ENCODE results near the gene YIPF2.

The YIPF2 gene

GRCh38 chr19:10916602-10917001, 11.8 kb downstream of the YIPF2 start:
- DNase-seq (ENCODE audit: low read depth in 1 of 2, low spot score in 1 of 2): no peak
- no peak overlapping the region for H3K4me3 ChIP-seq (replicated peaks; ENCODE audit: insufficient read depth, low read length)
- H3K27ac ChIP-seq (replicated peaks): no peak overlapping the region
- no peak for TF ChIP-seq GABPA (IDR thresholded peaks at IDR 0.05; ENCODE audit: low read depth)
- no peak for TF ChIP-seq SPI1 (IDR thresholded peaks at IDR 0.05; ENCODE audit: borderline replicate concordance, low read depth)
- no peak for TF ChIP-seq POLR2AphosphoS5 (IDR thresholded peaks at IDR 0.05; ENCODE audit: low read depth)
- TF ChIP-seq CTCF (IDR thresholded peaks at IDR 0.05; ENCODE audit: insufficient read depth, low read length): no peak
- TF ChIP-seq, protein P1, sequence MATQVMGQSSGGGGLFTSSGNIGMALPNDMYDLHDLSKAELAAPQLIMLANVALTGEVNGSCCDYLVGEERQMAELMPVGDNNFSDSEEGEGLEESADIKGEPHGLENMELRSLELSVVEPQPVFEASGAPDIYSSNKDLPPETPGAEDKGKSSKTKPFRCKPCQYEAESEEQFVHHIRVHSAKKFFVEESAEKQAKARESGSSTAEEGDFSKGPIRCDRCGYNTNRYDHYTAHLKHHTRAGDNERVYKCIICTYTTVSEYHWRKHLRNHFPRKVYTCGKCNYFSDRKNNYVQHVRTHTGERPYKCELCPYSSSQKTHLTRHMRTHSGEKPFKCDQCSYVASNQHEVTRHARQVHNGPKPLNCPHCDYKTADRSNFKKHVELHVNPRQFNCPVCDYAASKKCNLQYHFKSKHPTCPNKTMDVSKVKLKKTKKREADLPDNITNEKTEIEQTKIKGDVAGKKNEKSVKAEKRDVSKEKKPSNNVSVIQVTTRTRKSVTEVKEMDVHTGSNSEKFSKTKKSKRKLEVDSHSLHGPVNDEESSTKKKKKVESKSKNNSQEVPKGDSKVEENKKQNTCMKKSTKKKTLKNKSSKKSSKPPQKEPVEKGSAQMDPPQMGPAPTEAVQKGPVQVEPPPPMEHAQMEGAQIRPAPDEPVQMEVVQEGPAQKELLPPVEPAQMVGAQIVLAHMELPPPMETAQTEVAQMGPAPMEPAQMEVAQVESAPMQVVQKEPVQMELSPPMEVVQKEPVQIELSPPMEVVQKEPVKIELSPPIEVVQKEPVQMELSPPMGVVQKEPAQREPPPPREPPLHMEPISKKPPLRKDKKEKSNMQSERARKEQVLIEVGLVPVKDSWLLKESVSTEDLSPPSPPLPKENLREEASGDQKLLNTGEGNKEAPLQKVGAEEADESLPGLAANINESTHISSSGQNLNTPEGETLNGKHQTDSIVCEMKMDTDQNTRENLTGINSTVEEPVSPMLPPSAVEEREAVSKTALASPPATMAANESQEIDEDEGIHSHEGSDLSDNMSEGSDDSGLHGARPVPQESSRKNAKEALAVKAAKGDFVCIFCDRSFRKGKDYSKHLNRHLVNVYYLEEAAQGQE (IDR thresholded peaks at IDR 0.05; ENCODE audit: insufficient replicate concordance, low read depth): no peak
- no peaks in the 10 kb centered on the region for H3K27me3 ChIP-seq (ENCODE audit: insufficient read depth, poor library complexity, severe bottlenecking)

GRCh38 chr19:10915130-10916091, 13.0 kb downstream of the YIPF2 start:
- Histone ChIP-seq H3K27ac (replicated peaks) (no peak overlapping the region), H3K27me3 (ENCODE audit: insufficient read depth, poor library complexity, severe bottlenecking) (no peaks in the 10 kb centered on the region), H3K4me3 (replicated peaks; ENCODE audit: insufficient read depth, low read length) (no peak overlapping the region)
- no peak for DNase-seq (ENCODE audit: low read depth in 1 of 2, low spot score in 1 of 2)
- TF ChIP-seq POLR2AphosphoS5 (IDR thresholded peaks at IDR 0.05; ENCODE audit: low read depth) (no peak), CTCF (IDR thresholded peaks at IDR 0.05; ENCODE audit: insufficient read depth, low read length) (no peak), SPI1 (IDR thresholded peaks at IDR 0.05; ENCODE audit: borderline replicate concordance, low read depth) (no peak), GABPA (IDR thresholded peaks at IDR 0.05; ENCODE audit: low read depth) (no peak)
- TF ChIP-seq, protein P1 (IDR thresholded peaks at IDR 0.05; ENCODE audit: insufficient replicate concordance, low read depth): no peak

GRCh38 chr19:10913716-10914340, 14.6 kb downstream of the YIPF2 start:
- no peak for DNase-seq (ENCODE audit: low read depth in 1 of 2, low spot score in 1 of 2)
- TF ChIP-seq CTCF (IDR thresholded peaks at IDR 0.05; ENCODE audit: insufficient read depth, low read length) (no peak), SPI1 (IDR thresholded peaks at IDR 0.05; ENCODE audit: borderline replicate concordance, low read depth) (no peak), GABPA (IDR thresholded peaks at IDR 0.05; ENCODE audit: low read depth) (no peak), POLR2AphosphoS5 (IDR thresholded peaks at IDR 0.05; ENCODE audit: low read depth) (no peak)
- TF ChIP-seq, protein P1 (IDR thresholded peaks at IDR 0.05; ENCODE audit: insufficient replicate concordance, low read depth): no peak
- H3K27ac ChIP-seq (replicated peaks): no peak overlapping the region
- no peak overlapping the region for H3K4me3 ChIP-seq (replicated peaks; ENCODE audit: insufficient read depth, low read length)
- no peaks in the 10 kb centered on the region for H3K27me3 ChIP-seq (ENCODE audit: insufficient read depth, poor library complexity, severe bottlenecking)

Data from HL-60 (cell line).